HepG2 (cell line): ENCODE results near the gene XXYLT1. TPM values are rescaled to one million over a fixed set of nuclear protein-coding genes. Genes with fewer than 3 reads are reported as not detected.

Experiments used
- AGO1 ChIP-seq: fragments of 200-400 bp; formaldehyde crosslinking; IDR thresholded peaks from 2 replicates; pipeline ENCODE4 v1.6.1; 2017; ENCODE audit warnings: mild to moderate bottlenecking, low read depth, low read length, moderate library complexity; ENCODE audit not compliant: poor library complexity, severe bottlenecking
- DPF2 ChIP-seq: sonication (generic); formaldehyde crosslinking; IDR thresholded peaks from 2 replicates; pipeline ENCODE4 v1.4.0; 2020; ENCODE audit warnings: mild to moderate bottlenecking, low read depth, missing genetic modification reagents, borderline replicate concordance
- ELF3 ChIP-seq: IDR thresholded peaks from 2 replicates; pipeline ENCODE4 v1.6.1; 2016; ENCODE audit warnings: missing genetic modification reagents, missing compliant biosample characterization
- GPN1 ChIP-seq: sonication (generic); formaldehyde crosslinking; IDR thresholded peaks from 2 replicates; pipeline ENCODE4 v1.5.1; 2020; ENCODE audit warnings: missing genetic modification reagents, borderline replicate concordance
- KDM3A ChIP-seq: IDR thresholded peaks from 2 replicates; pipeline ENCODE4 v1.6.1; 2018; ENCODE audit warnings: low read depth, missing compliant biosample characterization
- MEIS1 ChIP-seq: sonication (generic); formaldehyde crosslinking; IDR thresholded peaks from 2 replicates; pipeline ENCODE4 v1.9.0; 2021; ENCODE audit warnings: mild to moderate bottlenecking, missing genetic modification reagents, moderate library complexity, borderline replicate concordance
- SOX6 ChIP-seq, 2 experiments: fragments of 450-650 bp in 1 of 2; sonication (generic) in 1 of 2; formaldehyde crosslinking in 1 of 2; IDR thresholded peaks; 2 replicates each; pipeline versions ENCODE4 v1.4.0 to v1.6.1; 2017 to 2020; ENCODE audit warnings: antibody characterized with exemption in 1 of 2, mild to moderate bottlenecking in 1 of 2, missing genetic modification reagents in 1 of 2
- SP2 ChIP-seq: sonication (generic); formaldehyde crosslinking; IDR thresholded peaks from 2 replicates; pipeline ENCODE4 v1.5.1; 2020; ENCODE audit warnings: mild to moderate bottlenecking, missing genetic modification reagents
- TEAD3 ChIP-seq: optimal IDR thresholded peaks from 2 replicates; pipeline ENCODE3; 2016; ENCODE audit warnings: borderline replicate concordance
- TFE3 ChIP-seq: IDR thresholded peaks from 2 replicates; pipeline ENCODE4 v1.6.1; 2016
- WIZ ChIP-seq: sonication (generic); formaldehyde crosslinking; IDR thresholded peaks from 2 replicates; pipeline ENCODE4 v1.5.1; 2020; ENCODE audit warnings: mild to moderate bottlenecking, missing genetic modification reagents
- YEATS4 ChIP-seq: sonication (generic); formaldehyde crosslinking; IDR thresholded peaks from 2 replicates; pipeline ENCODE4 v1.4.0; 2020; ENCODE audit warnings: missing genetic modification reagents, borderline replicate concordance
- ZBED4 ChIP-seq: sonication (generic); formaldehyde crosslinking; IDR thresholded peaks from 2 replicates; pipeline ENCODE4 v1.4.0; 2020; ENCODE audit warnings: missing genetic modification reagents, borderline replicate concordance
- ZBTB38 ChIP-seq: sonication (generic); formaldehyde crosslinking; IDR thresholded peaks from 2 replicates; pipeline ENCODE4 v1.5.1; 2020; ENCODE audit warnings: mild to moderate bottlenecking, missing genetic modification reagents
- ZFP36L1 ChIP-seq: sonication (generic); formaldehyde crosslinking; IDR thresholded peaks from 2 replicates; pipeline ENCODE4 v1.8.0; 2022; ENCODE audit warnings: mild to moderate bottlenecking, missing genetic modification reagents, moderate library complexity
- ZFY ChIP-seq: sonication (generic); formaldehyde crosslinking; IDR thresholded peaks from 2 replicates; pipeline ENCODE4 v1.4.0; 2020; ENCODE audit warnings: missing genetic modification reagents
- ZMYM2 ChIP-seq: sonication (generic); formaldehyde crosslinking; IDR thresholded peaks from 2 replicates; pipeline ENCODE4 v1.8.0; 2022; ENCODE audit warnings: mild to moderate bottlenecking, missing genetic modification reagents
- ZNF552 ChIP-seq: sonication (generic); formaldehyde crosslinking; IDR thresholded peaks from 2 replicates; pipeline ENCODE4 v1.9.0; 2022; ENCODE audit warnings: missing genetic modification reagents, mild to moderate bottlenecking, borderline replicate concordance
- ZNF782 ChIP-seq: sonication (generic); formaldehyde crosslinking; IDR thresholded peaks from 2 replicates; pipeline ENCODE4 v1.4.0; 2020; ENCODE audit warnings: missing genetic modification reagents, mild to moderate bottlenecking, borderline replicate concordance
- polyA plus RNA-seq, 8 experiments: library from polyadenylated mRNA; depleted of rRNA in 3 of 8; stranded (reverse) in 7 of 8; unstranded in 1 of 8; fragments of >200 nt; fragmentation: Illumina TruSeq in 4 of 8; extraction: Trizol in 4 of 8; gene quantifications; 2 replicates each; pipeline versions ENCODE4 v1.2.1 to v1.2.3, GENCODE V29; 2011 to 2016; ENCODE audit warnings: low read depth in 4 of 8, missing spikeins in 1 of 8, mixed read lengths in 1 of 8; ENCODE audit not compliant: insufficient read depth in 1 of 8
- total RNA-seq, 5 experiments: library from RNA; depleted of rRNA; stranded (reverse); fragments of >200 nt; fragmentation: Illumina TruSeq; extraction: Trizol; gene quantifications; 2 replicates each; pipeline ENCODE4 v1.2.3, GENCODE V29; 2016; ENCODE audit warnings: low read depth in 1 of 5
- TF ChIP-seq, protein P1 (sequence below): sonication (generic); formaldehyde crosslinking; IDR thresholded peaks from 2 replicates; pipeline ENCODE4 v1.5.0; 2020; ENCODE audit warnings: mild to moderate bottlenecking, missing genetic modification reagents, moderate library complexity
- TF ChIP-seq, protein P2 (sequence below): sonication (generic); formaldehyde crosslinking; IDR thresholded peaks from 2 replicates; pipeline ENCODE4 v1.5.1; 2020; ENCODE audit warnings: mild to moderate bottlenecking, moderate library complexity, missing genetic modification reagents

Gene XXYLT1
- total and polyA plus RNA-seq, 2 of the 13 experiments (the other 11 are each of a cell fraction or from before 2014, with no cell fraction given) = 17.7 to 19.0 TPM

GRCh38 chr3:195106418-195106906, 164.5 kb downstream of the XXYLT1 start (continued):
- no peak for TF ChIP-seq ZBED4 (CRISPR knock-in tag)
- 0 out of 2 replicates have a peak, but pooled peaks have one; percentile 45 for TF ChIP-seq ZNF782 (CRISPR knock-in tag)
- TF ChIP-seq WIZ = no peak; the same call in 1 of the 2 replicates
- peak; percentile 47 for TF ChIP-seq ZFY (CRISPR knock-in tag)
- TF ChIP-seq SP2 = 0 out of 2 replicates have a peak, but pooled peaks have one; percentile 18
- peak; percentile 92 for TF ChIP-seq ZBTB38 (CRISPR knock-in tag)
- peak; percentile 86; the same call in 1 of the 2 replicates for TF ChIP-seq MEIS1 (CRISPR knock-in tag)
- peak; percentile 80; the same call in 1 of the 2 replicates for TF ChIP-seq KDM3A (CRISPR knock-in tag)
- peak; percentile 67 for TF ChIP-seq TEAD3 (CRISPR knock-in tag)
- no peak for TF ChIP-seq ZNF552 (CRISPR knock-in tag)
- no peak for TF ChIP-seq ZMYM2 (CRISPR knock-in tag)
- TF ChIP-seq, protein P1, sequence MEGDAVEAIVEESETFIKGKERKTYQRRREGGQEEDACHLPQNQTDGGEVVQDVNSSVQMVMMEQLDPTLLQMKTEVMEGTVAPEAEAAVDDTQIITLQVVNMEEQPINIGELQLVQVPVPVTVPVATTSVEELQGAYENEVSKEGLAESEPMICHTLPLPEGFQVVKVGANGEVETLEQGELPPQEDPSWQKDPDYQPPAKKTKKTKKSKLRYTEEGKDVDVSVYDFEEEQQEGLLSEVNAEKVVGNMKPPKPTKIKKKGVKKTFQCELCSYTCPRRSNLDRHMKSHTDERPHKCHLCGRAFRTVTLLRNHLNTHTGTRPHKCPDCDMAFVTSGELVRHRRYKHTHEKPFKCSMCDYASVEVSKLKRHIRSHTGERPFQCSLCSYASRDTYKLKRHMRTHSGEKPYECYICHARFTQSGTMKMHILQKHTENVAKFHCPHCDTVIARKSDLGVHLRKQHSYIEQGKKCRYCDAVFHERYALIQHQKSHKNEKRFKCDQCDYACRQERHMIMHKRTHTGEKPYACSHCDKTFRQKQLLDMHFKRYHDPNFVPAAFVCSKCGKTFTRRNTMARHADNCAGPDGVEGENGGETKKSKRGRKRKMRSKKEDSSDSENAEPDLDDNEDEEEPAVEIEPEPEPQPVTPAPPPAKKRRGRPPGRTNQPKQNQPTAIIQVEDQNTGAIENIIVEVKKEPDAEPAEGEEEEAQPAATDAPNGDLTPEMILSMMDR (CRISPR knock-in tag) = peak; percentile 98
- 0 out of 2 replicates have a peak, but pooled peaks have one; percentile 17 for TF ChIP-seq TFE3 (CRISPR knock-in tag)
- TF ChIP-seq GPN1 (CRISPR knock-in tag) = no peak
- 0 out of 2 replicates have a peak, but pooled peaks have one; percentile 18 for TF ChIP-seq YEATS4
- no peak for TF ChIP-seq AGO1
- peak; percentile 54 for TF ChIP-seq ELF3 (CRISPR knock-in tag)
- TF ChIP-seq ZFP36L1 = no peak
- TF ChIP-seq, protein P2, sequence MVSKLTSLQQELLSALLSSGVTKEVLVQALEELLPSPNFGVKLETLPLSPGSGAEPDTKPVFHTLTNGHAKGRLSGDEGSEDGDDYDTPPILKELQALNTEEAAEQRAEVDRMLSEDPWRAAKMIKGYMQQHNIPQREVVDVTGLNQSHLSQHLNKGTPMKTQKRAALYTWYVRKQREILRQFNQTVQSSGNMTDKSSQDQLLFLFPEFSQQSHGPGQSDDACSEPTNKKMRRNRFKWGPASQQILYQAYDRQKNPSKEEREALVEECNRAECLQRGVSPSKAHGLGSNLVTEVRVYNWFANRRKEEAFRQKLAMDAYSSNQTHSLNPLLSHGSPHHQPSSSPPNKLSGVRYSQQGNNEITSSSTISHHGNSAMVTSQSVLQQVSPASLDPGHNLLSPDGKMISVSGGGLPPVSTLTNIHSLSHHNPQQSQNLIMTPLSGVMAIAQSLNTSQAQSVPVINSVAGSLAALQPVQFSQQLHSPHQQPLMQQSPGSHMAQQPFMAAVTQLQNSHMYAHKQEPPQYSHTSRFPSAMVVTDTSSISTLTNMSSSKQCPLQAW = peak; percentile 81
- no peak for TF ChIP-seq DPF2 (CRISPR knock-in tag)
- TF ChIP-seq SOX6 (IDR thresholded peaks at IDR 0.05) = no peak
- TF ChIP-seq SOX6 (CRISPR knock-in tag; IDR thresholded peaks at IDR 0.05) = peak; percentile 40; the same call in 1 of the 2 replicates
